Ecto neural progenitor cell (in vitro differentiated cells): ENCODE measurements around the gene TP53.
"Not testable (repeated sequence)": the region's sequence is repeated elsewhere in the genome, so short reads cannot be mapped to it uniquely, and the experiment has no call there.

Source experiments
- DNase-seq: peaks from one replicate; pipeline ENCODE4 v3.0.0-alpha.2; 2018; ENCODE audit warnings: low spot score

The TP53 gene

DNA sequence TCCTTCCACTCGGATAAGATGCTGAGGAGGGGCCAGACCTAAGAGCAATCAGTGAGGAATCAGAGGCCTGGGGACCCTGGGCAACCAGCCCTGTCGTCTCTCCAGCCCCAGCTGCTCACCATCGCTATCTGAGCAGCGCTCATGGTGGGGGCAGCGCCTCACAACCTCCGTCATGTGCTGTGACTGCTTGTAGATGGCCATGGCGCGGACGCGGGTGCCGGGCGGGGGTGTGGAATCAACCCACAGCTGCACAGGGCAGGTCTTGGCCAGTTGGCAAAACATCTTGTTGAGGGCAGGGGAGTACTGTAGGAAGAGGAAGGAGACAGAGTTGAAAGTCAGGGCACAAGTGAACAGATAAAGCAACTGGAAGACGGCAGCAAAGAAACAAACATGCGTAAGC, 12.4 kb downstream of the TP53 start:
- no peak for DNase-seq

GRCh38 chr17:7673239-7673638, 14.1 kb downstream of the TP53 start:
- DNase-seq: no peak

DNA sequence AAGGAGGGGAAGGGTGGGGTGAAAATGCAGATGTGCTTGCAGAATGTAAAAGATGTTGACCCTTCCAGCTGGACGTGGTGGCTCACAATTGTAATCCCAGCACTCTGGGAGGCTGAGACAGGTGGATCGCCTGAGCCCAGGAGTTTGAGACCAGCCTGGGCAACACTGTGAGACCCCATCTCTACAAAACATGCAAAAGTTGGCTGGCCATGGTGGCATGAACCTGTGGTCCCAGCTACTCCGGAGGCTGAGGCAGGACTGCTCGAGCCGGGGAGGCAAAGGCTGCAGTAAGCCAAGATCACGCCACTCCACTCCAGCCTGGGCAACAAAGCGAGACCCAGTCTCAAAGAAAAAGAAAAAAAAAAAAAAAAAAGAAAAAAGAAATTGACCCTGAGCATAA, 18.8 kb downstream of the TP53 start:
- DNase-seq: no peak

DNA sequence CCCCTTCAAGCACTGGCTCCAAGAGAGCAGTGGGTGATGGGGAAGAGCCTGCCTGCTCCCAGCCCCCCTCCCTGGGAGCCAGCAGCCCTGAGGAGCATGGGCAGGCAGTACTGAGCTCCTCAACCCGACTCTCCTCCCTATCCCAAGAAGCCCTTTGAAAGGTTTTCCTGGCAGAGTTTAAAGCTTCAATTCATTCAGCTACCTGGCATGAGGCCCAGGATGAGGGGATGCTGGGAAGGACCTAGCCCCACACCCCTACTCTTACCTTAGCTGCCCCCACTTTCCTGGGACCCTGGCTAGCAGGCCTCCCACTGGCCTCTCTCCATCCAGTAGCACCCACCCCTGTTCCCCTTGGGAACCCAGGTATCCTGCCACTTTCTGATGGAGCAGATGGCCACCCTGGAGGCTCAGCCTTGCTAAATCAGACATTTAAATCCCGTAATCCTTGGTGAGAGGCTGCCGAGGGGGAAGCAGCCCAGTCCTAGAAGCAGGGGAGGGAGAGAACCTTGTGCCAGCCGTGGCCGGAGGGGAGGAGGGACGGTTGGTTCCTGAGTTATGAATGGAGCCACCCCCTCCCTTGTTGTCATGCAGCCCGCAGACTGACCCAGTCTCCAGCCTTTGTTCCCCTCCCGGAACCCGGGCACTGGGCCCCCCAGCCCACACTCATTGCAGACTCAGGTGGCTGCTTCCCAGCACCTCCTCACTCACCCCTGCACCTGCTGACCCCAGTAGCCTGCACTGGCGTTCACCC, 19.5 kb downstream of the TP53 start:
- DNase-seq: no peak

- DNase-seq: peak; percentile 78
These were observed 30.2 kb downstream of the TP53 start for GRCh38 chr17:7656958-7657609.

GRCh38 chr17:7655541-7655840, 31.8 kb downstream of the TP53 start:
- no peak for DNase-seq

GRCh38 chr17:7654832-7655540, 32.3 kb downstream of the TP53 start:
- DNase-seq: no peak

DNA sequence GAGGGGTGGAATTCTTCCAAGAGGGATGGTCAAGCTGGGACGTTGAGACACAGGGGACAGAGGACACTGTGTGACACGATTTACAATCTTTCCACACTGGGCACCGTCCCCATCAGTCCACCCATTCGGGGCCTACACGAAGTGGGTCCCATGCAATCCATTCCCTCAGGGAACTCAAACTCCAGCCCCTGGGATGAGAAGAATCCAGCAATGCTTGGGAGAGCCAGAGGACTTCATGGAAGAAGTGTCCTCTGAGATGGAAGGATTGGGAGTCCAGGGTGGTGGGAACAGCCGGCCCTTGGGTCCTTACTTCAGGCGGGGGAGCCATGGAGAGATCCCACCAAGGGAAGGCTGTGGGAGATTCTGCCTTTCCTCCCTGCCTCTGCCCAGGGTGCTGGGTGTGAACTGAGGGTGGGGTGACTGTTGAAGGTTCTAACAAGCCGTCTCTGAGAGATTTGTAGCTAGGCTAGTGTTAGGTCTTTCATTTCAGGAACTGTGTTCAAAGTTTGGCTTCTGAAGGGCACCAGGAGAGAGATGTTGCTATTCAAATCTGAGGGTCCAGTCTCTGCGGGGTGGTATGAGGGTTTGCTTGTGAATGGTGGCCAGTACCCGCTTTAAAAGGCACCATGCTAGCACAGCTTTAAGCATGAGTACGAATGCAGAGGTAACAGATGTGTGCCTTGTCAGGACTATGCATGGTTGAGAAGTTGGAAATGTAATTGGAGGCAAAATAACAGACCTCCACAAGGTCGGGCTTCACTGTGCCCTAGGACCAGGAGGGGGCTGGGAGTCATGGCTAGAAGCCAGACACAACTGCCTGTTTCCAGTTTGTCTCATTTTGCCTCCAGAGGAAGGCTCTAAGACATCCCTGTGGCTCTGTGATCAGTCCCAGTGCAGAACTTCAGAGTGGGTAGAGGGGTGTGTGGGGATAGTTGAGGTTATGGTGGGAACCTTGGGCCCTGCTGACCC, 34.6 kb downstream of the TP53 start:
- no peak for DNase-seq

DNA sequence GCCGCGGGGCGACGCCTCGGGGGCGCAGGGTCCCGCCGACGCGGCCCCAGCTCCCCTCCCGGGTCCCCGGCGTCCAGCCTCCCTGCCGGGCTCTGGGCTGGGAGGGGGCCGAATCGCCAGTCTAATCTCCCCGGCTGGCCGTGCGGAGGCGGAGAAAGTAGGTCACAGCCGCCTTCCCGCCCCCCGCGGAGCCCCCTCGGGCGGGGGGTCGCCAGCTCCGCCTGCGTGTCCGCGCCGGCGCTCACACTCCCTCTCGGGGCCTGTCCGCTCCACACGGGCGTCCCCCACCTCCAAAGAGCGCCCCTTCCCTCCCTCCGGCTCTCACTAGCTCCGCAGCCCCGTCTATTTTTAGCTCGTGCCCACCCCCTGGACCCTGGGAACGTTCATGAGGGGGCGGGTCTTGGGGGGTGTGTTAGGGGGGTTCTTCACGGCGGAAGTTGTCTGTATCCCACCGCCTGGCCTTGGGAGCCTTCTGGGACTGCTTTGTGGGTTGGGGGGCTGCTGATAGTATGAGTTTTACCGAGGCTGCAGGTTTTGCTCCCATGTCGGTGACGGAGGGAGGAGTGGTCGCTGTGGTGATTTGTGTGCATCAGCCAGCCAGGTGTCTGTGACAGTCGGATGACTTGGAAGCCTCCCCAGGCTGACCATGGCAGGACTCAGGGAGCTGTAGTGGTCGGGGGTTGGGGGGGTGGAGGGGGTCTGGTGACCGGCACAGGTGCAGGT, 35.5 kb downstream of the TP53 start:
- peak; percentile 78 for DNase-seq

DNA sequence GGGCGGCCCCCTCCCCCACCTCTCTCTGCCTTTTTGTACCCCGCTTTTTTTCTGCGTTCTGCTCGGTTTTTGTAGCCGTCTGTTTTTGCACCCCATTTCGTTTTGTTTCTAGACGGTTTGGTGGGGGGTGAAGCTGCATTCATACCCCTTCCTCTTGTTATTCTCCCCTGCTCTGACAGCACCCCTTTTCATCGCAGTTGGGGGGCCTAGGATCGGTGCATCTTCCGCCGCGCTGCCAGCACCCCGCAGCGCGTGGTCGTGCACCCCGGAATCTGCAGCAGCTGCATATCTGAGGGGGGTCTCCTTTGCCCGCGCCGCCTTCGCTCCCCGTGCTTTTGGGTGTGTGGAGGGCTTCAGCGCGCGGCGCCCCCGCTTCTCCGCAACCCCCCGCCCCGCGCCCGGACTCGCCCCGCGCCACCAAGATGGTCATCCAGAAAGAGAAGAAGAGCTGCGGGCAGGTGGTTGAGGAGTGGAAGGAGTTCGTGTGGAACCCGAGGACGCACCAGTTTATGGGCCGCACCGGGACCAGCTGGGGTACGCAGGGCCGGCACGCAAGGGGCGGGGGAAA, 36.1 kb downstream of the TP53 start:
- peak; percentile 70 for DNase-seq

DNA sequence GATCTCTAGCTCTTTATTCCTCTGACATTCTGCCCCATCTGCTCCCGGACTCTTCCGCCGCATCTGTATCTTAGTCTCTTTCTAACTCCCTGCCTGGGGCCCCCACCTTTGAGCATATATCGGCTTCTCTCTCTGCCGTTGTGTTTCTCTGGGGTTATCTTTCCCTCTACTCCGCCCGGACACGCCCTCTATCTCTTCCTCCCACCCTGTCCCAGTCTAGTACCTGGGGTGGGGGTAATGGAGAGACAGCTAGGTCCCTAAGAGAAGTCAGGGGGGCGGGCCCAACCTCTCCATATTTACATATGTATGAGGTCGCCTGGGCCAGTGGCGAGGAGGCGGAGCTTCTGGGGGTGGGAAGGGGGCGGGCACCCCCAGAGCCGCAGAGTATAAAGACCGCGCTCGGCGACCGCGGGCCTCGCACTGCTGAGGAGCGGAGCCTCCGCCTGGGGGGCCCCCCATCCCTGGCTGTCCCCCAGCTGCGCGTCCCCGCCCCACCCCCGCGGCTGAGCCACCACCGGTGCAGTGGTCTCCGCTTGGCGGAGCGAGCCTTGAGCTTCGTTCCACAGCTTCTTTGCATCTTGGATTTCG, 36.7 kb downstream of the TP53 start, which contains the start of gene ATP1B2:
Gene ATP1B2 (plus strand): TSS at position 418 of the 588 bp plus-strand sequence. CDS start 593 bp downstream, outside the sequence.
- DNase-seq: peak; percentile 96

GRCh38 chr17:7647018-7647417, 40.3 kb downstream of the TP53 start:
- no peak for DNase-seq

GRCh38 chr17:7646457-7646856, 40.8 kb downstream of the TP53 start:
- no peak for DNase-seq

DNA sequence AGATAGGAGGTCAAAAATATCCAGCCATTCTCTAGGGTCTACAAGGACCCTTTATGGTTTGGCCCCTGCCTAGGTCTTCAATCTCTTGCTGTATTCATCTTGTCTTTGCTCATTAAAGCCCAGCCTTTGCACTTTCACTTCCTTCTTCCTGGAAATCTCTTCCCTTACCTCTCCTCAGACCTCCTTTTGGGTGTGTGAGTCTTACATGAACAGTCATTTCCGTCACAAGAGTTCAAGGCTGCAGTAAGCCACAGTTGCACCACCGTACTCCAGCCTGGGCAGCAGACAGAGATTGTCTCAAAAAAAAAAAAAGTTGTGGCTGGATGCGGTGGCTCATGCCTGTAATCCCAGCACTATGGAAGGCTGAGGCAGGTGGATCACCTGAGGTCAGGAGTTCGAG, 42.5 kb downstream of the TP53 start:
- DNase-seq: no peak

DNA sequence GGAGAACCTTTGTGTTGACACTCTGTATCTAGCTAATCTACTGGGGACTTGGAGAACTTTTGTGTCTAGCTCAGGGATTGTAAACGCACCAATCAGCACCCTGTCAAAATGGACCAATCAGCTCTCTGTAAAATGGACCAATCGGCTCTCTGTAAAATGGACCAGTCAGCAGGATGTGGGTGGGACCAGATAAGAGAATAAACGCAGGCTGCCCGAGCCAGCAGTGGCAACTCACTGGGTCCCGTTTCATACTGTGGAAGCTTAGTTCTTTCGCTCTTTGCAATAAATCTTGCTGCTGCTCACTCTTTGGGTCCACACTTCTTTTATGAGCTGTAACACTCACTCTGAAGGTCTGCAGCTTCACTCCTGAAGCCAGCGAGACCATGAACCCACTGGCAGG, 45.7 kb downstream of the TP53 start:
- DNase-seq: not testable (repeated sequence)

DNA sequence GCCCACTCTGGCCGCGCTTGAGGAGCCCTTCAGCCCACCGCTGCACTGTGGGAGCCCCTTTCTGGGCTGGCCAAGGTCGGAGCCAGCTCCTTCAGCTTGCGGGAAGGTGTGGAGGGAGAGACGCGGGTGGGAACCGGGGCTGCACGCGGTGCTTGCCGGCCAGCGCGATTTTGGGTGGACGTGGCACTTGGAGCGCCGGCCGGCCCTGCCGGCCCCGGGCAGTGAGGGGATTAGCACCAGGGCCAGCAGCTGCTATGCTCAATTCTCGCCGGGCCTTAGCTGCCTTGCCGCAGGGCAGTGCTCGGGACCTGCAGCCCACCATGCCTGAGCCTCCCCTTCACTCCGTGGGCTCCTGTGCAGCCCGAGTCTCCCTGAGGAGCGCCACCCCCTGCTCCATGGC, 46.5 kb downstream of the TP53 start:
- no peak for DNase-seq

DNA sequence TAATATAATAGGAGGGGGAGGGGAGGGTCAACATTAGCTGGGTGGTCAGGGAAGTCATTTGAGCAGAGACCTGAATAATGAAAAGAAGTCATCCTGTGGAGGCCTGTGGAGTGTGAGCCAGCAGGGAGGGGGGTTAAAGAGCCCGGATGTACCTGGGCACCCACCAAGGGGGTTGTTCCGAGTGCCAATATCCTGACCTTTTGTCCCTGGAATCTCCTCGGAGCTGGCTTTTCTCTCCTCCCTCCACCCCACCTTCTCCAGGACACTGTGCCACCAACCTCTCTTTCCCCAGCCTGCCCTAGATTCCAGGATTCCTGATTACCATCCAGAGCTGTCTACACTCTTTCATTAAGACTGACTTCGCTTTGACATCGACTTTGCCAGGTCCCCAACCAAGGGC, 51.1 kb downstream of the TP53 start:
- no peak for DNase-seq

GRCh38 chr17:7634384-7634783, 52.9 kb downstream of the TP53 start:
- peak; percentile 84 for DNase-seq

GRCh38 chr17:7633093-7633492, 54.2 kb downstream of the TP53 start:
- no peak for DNase-seq

DNA sequence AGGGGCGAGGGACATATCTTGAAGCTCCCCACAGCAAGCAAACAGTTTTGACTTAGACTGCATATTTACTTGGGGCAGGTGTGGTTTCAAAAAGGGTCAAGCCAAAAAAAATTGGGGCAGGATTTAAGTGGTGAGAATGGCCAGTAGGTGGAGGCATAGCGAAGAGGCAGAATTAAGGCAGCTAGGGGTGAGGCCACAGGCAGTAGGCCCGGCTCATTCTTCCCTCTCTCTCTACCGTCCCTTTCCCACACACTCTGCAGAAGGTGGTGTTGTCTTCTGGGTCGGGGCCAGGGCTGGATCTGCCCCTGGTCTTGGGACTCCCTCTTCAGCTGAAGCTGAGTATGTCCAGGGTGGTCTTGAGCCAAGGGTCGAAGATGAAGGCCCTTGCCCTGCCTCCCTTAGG, 54.8 kb downstream of the TP53 start:
- DNase-seq: no peak
